Stimulated activated CD4-positive, alpha-beta T cell treated with anti-CD3 and anti-CD28 coated beads, Interleukin-12 subunit alpha, Interleukin-12 subunit beta, amount 100 ng/mL, for 4 hours (primary cell): ENCODE data around the gene RAX.
"Not testable (repeated sequence)": the region's sequence is repeated elsewhere in the genome, so short reads cannot be mapped to it uniquely, and the experiment has no call there.

Source experiments
- DNase-seq: peaks from one replicate; pipeline ENCODE4 v3.0.0-alpha.2; 2020

Gene RAX

GRCh38 chr18:59272221-59272888 lies 899 bp downstream of the RAX start:
- DNase-seq, result no peak

GRCh38 chr18:59271606-59272220 lies 1.5 kb downstream of the RAX start:
- DNase-seq, result no peak

GRCh38 chr18:59270689-59271257 lies 2.5 kb downstream of the RAX start:
- DNase-seq, result no peak

- no peak for DNase-seq
Measured at GRCh38 chr18:59269563-59270119, 3.6 kb downstream of the RAX start.

GRCh38 chr18:59268721-59269562 lies 4.3 kb downstream of the RAX start:
- DNase-seq, result peak; percentile 41

- no peak for DNase-seq
Measured at GRCh38 chr18:59268127-59268720, 5.0 kb downstream of the RAX start.

- DNase-seq, result no peak
Measured at GRCh38 chr18:59267503-59268126, 5.6 kb downstream of the RAX start.

- no peak for DNase-seq
Measured at GRCh38 chr18:59266886-59267502, 6.3 kb downstream of the RAX start.

- no peak for DNase-seq
Measured at GRCh38 chr18:59266459-59266858, 6.8 kb downstream of the RAX start.

GRCh38 chr18:59265974-59266369 lies 7.3 kb downstream of the RAX start:
- no peak for DNase-seq

GRCh38 chr18:59265246-59265973 lies 7.8 kb downstream of the RAX start:
- DNase-seq, result peak; percentile 28

- no peak for DNase-seq
Measured at GRCh38 chr18:59264651-59265245, 8.5 kb downstream of the RAX start.

GRCh38 chr18:59264121-59264571 lies 9.1 kb downstream of the RAX start:
- no peak for DNase-seq

- DNase-seq, result no peak
Measured at GRCh38 chr18:59263661-59264060, 9.6 kb downstream of the RAX start.

GRCh38 chr18:59262243-59262642 lies 11.0 kb downstream of the RAX start:
- not testable (repeated sequence) for DNase-seq

GRCh38 chr18:59261842-59262241 lies 11.4 kb downstream of the RAX start:
- not testable (repeated sequence) for DNase-seq

GRCh38 chr18:59255491-59255890 lies 17.8 kb downstream of the RAX start:
- not testable (repeated sequence) for DNase-seq

GRCh38 chr18:59249199-59249774 lies 24.0 kb downstream of the RAX start:
- peak; percentile 20 for DNase-seq

- no peak for DNase-seq
Measured at GRCh38 chr18:59246796-59247195, 26.5 kb downstream of the RAX start.

GRCh38 chr18:59242906-59243305 lies 30.3 kb downstream of the RAX start:
- DNase-seq, result no peak
